Activated effector memory CD4-positive, alpha-beta T cell treated with Interleukin-2 at 50 U/mL for 16 hours (primary cell): Measurements from ENCODE around the gene F13B.
"Not testable (repeated sequence)": the region's sequence is repeated elsewhere in the genome, so short reads cannot be mapped to it uniquely, and the experiment has no call there.

Source experiments
- DNase-seq: peaks from one replicate; pipeline ENCODE4 v3.0.0-alpha.2; 2020

The F13B gene

DNA sequence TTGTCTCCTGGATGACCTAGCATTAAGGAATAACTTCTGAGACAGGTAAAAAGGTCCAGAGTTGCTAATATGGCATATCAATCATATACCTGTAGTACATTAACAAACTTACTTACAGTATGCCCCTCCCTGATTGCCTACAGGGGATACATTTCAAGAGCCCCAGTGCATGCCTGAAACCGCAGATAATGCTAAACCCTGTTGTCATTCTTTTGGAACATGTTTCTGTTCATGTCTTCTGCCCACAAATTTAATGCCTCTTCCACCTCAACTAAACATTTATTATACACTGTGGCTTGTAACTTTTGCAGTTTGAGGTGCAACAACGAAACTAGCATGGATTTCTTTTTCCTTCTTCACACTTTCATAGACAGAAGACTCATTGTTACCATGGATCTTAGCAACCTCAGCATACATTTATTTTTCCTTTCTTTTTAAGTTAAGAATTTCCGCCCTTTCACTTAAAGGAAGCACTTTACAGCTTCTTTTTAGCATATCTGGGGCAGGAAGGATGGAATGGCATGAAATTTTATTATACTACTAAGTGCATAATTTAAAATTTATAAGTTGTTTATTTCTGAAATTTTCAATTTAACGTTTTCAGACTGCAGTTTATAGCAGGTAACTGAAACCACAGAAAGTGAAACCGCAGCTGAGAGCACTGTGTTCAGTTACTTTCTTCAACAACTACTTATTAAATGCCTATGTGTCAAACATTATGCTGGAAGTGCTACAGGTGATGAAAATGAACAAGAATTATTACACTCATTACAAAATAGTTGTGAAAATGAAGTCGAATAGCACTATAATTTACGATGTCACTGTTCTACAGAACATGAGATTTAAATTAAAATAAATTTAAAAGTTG lies 25.3 kb downstream of the F13B start:
- DNase-seq = no peak

- no peak for DNase-seq
Observed at GRCh38 chr1:197036861-197037260, 30.2 kb downstream of the F13B start.

DNA sequence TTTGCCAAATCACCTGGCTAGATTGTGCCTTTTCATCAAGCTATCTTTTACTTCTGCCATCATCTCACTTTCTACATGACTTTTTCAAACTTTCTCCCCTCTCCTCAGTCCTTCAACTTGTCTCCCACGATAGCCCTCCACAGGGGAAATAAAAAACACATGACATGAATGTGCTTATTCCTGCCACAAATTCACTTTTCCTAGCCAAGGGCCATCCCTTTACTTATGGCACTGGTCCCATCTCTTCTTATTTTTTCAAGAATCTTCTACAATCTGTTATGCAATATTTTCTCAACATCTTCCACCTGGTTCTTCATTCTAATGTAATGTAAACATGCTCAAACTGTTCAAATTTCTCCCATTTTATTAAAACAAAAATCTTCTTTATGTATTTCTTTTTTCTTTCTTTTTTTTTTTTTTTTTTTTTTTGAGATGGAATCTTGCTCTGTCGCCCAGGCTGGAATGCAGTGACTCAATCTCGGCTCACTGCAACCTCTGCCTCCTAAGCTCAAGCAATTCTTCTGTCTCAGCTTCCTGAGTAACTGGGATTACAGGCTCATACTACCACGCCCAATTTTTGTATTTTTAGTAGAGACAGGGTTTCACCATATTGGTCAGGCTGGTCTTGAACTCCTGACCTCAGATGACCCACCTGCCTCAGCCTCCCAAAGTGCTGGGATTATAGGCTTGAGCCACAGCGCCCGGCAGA lies 32.3 kb downstream of the F13B start:
- DNase-seq = not testable (repeated sequence)

GRCh38 chr1:197029749-197030148 lies 37.3 kb downstream of the F13B start:
- no peak for DNase-seq

DNA sequence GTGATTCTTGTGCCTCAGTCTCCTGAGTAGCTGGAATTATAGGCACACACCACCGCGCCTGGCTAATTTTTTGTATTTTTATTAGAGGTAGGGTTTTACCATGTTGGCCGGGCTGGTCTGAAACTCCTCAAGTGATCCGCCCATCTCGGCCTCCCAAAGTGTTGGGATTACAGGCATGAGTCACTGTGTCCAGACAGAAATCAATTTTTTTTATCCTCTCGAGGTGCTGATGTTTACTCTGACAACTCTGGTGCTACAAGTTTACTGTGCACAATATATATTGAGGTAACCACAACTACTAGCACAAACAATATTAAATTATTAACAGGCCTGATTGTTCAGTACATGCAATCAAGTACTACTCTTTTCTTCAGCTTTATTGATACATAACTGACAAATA lies 39.7 kb downstream of the F13B start:
- DNase-seq = no peak

DNA sequence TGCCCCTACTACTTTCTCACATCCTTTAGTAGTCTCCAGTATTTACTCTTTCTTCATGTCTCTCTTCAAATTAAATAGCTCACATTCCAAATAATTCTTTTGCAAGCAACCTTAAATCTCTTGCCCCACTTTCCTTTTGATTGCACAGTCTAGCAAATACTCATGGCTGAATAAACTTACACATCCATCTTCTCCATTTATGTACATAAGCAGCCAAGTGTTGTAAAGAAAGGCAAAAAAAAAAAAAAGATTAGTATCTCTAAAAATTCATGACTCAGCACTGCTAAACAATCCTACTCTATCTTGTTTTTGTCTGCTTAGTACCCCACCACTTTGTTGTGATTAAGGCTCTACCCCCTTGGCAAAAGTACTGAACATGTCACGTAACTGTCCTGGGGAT lies 42.6 kb downstream of the F13B start:
- no peak for DNase-seq

- DNase-seq = no peak
Observed at GRCh38 chr1:197021716-197022115, 45.3 kb downstream of the F13B start.

DNA sequence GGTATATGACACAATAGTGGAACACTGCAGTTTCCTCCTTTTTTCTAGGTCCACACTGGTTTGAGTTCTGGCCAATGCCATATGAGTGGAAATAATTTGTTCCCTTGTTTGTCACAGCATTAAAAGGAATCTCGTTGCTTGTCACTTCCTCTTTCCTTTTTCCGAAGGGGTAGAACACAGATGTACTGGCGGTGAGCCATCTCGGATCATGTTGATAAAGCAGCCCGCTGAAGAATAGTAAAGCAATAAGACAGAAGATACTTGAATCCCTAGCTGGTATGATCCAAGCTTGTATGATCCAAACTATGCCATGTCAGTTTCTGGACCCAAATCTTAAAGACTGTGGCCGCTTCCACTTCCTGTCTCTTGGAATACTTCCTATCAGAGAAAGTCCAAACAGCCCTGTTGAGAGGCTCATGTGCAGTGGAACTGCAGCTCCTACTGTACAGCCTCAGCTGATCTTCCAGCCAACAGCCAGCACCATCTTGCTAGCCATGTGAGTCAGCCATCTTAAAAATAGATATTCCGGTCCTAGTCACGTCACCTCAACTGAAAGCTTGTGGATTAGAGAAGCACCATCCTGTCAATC lies 49.4 kb downstream of the F13B start:
- DNase-seq = no peak

DNA sequence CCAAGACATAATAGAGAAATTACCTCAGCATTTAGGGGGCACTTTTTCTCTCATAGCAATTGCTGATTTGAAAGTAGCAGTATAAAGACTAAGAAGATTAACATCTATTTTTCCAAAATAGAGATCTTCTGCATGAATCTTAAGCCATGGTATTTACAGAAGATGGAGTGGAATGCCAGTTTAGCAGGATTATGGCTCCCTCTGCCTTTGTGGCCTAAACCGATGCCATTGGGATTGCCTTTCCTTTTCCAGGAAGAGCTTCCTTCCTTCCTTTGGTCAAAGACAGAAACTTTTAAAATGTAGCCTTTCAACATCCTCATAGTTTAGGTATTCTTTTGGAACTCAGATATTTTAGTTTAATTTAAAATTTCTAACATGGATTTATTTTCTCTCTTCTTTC lies 50.3 kb downstream of the F13B start:
- DNase-seq = no peak

DNA sequence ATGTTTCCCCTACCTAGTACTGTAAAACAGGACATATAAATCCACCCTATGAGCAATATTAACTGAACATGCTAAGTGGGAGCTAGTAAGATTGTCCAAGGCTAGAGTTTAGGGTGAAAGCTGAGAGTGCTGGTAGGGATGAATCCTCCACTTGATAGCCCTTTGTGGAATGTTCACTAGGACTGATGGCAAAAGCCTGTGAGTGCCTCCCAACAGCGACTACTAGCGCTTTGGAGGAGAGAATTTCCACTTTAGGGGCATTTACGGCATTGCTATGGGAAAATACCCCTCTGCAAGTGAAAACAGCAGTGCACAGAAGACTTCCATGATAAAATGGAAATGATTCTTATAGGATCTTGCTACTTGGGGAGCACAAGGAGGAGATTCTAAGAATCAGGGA lies 53.8 kb downstream of the F13B start:
- DNase-seq = no peak

DNA sequence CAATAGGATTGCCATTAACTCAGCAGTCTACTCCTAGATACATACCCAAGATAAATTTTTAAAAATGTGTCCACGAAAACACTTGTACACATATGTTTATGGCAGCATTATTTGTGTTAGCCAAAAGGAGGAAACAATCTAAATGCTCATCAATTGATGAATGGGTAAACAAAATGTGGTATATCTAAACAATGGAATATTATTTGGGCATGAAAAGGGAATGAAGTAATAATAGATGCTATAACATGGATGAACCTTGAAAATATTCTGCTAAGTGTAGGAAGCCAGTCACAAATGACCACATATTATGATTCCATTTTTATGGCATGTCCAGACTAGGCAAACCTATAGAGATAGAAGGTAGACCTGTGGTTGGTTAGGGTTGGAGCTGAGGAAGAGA lies 55.4 kb downstream of the F13B start:
- no peak for DNase-seq

DNA sequence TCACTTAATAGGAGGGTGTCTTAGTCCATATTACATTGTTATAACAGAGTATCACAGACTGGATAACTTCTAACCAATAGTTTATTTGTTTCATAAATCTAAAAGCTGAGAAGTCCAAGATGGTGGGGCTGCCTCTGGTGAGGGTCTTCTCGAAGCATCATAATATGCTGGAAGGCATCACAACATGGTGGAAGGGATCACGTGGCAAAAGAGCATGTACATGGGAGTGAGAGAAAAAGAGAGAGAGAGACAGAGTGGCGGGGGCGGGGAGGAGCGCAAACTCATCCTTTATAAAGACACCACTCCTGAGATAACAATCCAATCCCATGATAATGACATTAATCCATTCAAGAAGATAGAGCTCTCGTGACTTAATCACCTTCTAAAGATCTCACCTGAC lies 58.2 kb downstream of the F13B start:
- no peak for DNase-seq

DNA sequence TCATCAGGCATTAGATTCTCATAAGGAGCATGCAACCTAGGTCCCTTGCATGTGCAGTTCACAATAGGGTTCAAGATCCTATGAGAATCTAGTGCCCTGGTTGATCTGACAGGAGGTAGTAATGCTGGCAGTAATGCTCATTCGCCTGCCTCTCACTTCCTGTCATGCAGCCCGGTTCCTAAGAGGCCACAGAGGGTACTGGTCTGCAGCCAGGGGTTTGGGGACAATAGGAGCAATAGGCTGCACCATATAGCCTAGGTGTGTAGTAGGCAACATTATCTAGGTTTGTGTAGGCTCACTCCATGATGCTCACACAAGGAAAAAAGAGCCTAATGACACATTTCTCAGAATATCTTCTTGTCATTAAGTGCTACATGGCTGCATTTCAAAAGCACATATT lies 63.9 kb downstream of the F13B start:
- DNase-seq = no peak

GRCh38 chr1:197001828-197002227 lies 65.2 kb downstream of the F13B start:
- no peak for DNase-seq

GRCh38 chr1:196997423-196997822 lies 69.6 kb downstream of the F13B start:
- no peak for DNase-seq

DNA sequence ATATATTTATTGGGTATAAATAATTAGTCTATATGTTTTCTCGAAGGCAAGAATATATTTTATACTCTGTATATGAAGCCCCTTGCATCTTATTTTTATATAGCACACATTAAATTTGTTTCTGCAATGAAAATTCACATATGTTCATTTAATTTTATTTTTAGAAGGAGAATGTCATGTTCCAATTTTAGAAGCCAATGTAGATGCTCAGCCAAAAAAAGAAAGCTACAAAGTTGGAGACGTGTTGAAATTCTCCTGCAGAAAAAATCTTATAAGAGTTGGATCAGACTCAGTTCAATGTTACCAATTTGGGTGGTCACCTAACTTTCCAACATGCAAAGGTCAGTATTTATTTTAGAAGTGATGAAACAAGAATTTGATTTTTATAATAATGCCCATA lies 73.1 kb downstream of the F13B start:
- DNase-seq = no peak

DNA sequence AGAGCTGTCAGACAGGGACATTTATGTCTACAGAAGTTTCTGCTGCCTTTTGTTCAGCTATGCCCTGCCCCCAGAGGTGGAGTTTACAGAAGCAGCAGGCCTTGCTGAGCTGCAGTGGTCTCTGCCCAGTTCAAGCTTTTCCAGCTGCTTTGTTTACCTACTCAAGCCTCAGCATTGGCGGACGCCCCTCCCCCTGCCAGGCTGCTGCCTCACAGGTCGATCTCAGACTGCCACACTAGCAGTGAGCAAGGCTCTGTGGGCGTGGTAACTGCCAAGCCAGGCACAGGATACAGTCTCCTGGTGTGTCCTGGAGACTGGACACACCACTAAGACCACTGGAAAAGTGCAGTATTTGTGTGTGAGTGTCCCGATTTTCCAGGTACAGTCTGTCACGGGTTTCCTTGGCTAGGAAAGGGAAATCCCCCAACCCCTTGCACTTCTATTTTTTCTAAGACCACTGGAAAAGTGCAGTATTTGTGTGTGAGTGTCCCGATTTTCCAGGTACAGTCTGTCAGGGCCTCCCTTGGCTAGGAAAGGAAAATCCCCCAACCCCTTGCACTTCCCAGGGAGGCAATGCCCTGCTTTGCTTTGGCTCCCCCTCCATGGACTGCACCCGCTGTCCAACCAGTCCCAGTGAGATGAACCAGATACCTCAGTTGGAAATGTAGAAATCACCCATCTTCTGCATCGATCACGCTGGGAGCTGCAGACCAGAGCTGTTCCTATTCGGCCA lies 75.0 kb downstream of the F13B start:
- not testable (repeated sequence) for DNase-seq
